ENCODE results near the gene DRG2.

Gene DRG2

DNA sequence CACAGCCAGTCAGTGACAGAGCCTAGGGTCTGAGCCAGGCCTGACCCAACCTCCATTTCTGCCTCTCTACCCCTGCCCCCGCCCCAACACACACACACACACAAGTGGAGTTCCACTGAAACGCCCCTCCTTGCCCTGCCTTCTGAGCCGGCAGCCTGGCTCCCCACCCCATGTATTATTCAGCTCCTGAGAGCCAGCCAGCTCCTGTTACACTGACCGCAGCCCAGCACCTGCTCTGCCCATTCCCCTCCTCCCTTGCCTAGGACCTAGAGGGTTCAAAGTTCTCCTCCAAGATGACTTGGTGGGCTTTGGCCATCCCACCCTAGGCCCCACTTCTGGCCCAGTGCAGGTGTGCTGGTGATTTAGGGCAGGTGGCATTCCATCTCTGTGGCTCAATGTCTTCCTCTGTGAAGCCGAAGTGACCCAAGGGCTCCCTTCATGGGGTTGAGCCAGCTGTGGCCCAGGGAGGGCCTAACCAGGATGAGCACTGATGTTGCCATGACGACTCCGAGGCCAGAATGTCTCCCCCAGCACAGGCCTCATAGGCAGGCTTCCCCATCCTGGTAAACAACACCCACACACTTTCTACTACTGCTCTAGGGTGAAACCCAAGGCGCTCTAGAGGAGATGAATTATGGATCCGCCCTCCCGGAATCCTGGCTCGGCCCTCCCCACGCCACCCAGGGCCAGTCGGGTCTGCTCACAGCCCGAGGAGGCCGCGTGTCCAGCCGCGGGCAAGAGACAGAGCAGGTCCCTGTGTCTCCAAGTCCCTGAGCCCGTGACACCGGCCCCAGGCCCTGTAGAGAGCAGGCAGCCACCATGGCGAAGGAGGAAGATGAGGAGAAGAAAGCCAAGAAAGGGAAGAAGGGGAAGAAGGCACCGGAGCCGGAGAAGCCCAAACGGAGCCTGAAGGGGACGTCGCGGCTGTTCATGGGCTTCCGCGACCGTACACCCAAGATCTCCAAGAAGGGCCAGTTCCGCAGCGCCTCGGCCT lies 30.5 kb downstream of the DRG2 start:
- DNase-seq = no peak

- DNase-seq = no peak
Observed at GRCh38 chr17:18119166-18119745, 31.5 kb downstream of the DRG2 start.

DNA sequence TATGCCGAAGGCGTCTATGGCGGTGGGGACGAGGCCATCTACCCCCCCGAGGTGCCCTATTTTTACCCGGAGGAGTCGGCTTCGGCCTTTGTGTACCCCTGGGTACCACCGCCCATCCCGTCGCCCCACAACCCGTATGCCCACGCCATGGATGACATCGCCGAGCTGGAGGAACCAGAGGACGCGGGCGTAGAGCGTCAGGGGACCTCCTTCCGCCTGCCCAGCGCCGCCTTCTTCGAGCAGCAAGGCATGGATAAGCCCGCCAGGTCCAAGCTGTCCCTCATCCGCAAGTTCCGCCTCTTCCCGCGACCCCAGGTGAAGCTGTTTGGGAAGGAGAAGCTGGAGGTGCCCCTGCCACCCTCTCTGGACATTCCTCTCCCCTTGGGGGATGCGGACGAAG lies 32.2 kb downstream of the DRG2 start:
- DNase-seq = no peak

DNA sequence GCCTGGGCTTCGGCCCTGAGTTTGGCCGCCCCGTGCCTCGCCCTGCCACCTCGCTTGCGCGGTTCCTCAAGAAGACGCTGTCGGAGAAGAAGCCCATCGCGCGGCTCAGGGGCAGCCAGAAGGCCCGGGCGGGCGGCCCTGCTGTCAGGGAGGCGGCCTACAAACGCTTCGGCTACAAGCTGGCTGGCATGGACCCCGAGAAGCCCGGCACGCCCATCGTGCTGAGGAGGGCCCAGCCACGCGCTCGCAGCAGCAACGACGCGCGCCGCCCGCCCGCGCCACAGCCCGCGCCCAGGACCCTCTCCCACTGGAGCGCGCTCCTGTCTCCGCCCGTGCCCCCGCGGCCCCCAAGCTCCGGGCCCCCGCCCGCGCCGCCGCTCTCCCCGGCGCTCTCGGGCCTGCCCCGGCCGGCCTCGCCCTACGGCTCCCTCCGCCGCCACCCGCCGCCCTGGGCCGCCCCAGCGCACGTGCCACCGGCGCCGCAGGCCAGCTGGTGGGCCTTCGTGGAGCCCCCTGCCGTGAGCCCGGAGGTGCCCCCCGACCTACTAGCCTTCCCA lies 32.8 kb downstream of the DRG2 start:
- DNase-seq = no peak

DNA sequence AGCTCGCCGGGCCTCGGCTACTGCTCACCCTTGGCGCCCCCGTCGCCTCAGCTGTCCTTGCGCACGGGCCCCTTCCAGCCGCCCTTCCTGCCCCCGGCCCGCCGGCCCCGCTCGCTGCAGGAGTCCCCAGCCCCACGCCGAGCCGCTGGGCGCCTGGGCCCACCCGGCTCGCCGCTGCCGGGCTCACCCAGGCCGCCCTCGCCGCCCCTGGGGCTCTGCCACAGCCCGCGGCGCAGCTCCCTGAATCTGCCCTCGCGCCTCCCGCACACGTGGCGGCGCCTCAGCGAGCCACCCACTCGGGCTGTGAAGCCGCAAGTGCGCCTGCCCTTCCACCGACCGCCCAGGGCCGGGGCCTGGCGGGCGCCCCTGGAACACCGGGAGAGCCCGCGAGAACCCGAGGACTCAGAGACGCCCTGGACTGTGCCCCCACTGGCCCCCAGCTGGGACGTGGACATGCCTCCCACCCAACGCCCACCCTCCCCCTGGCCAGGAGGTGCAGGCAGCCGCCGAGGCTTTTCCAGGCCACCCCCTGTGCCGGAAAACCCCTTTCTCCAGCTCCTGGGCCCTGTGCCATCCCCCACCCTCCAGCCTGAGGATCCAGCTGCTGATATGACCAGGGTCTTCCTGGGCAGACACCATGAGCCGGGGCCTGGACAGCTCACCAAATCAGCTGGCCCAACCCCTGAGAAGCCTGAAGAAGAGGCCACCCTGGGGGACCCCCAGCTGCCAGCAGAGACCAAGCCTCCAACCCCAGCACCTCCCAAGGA lies 33.6 kb downstream of the DRG2 start:
- DNase-seq = no peak

- no peak for DNase-seq
Observed at GRCh38 chr17:18122990-18123753, 35.4 kb downstream of the DRG2 start.

DNA sequence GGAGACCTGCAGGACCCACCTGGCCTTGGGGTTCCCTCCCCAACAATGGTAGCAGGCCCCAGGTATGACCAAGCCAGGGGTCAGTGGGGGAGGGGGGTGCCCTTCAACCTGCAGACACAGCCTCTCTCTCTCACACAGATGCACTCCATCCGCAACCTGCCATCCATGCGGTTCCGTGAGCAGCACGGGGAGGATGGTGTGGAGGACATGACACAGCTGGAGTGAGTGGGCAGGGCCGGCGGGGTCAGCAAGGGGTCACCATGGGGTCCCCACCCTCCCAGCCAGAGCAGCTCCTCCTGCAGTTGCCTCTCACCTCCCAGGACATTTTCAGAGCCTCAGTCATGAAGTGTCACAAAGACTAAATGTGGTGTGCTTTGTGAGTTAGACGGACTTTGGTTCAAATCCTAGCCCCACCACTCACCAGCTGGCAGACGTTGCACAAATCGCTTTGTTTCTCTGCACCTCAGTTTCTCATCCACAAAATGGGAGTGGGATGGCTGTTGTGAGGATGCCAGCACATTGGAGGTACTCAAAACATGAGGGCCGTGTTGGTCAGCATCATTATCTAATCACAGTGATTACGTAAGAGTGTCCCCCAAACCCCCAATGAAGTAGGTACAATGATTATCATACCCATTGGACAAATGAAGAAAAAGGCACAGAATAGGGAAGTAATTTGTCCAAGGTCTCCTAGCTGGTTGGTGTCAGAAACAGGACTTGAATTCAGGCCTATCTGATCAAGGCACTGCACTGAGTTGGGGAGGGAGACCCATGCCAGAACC lies 36.8 kb downstream of the DRG2 start:
- DNase-seq = no peak

GRCh38 chr17:18129041-18129502 lies 41.3 kb downstream of the DRG2 start:
- no peak for DNase-seq

DNA sequence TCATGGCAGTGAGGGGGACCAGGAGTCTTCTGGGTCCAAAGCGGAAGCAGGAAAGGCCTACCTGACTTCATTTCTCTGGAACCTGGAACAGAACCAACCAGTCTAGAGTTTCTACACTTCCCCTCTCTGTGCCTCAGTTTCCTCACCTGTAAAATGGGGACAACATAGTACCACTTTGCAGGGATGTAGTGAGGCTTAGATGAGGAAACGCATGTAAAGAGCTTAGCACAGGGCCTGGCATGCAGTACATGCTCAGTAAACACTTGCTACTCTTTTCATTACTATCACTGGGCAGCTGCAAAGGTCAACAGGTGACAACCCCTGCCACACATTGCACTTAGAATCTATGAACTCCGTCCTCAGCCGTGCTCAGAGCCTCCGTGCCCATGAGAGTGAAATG lies 45.0 kb downstream of the DRG2 start:
- no peak for DNase-seq

GRCh38 chr17:18136357-18136756 lies 48.6 kb downstream of the DRG2 start:
- no peak for DNase-seq

GRCh38 chr17:18138065-18138749 lies 50.5 kb downstream of the DRG2 start:
- no peak for DNase-seq

GRCh38 chr17:18139092-18139491 lies 51.3 kb downstream of the DRG2 start:
- no peak for DNase-seq

DNA sequence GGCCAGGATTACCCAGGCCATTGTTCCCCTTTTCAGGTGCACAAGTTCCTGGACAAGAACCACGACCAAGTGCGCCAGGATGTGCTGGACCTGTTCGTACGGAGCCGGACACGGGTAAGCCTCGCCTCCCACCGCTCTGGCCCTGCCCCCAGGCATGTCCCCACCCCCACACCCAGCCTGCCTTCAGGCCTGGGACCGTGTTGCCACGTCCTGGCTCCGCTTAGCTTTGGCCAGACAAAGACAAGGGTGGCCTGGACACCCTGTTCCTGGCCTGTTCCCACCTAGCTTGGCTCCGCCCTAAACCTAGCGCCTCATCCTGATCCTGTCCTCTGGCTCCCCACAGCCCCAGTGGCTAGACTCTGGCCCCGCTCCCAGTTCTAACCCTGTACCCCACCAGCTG lies 51.8 kb downstream of the DRG2 start:
- no peak for DNase-seq

- DNase-seq = no peak
Observed at GRCh38 chr17:18139949-18140348, 52.2 kb downstream of the DRG2 start.

DNA sequence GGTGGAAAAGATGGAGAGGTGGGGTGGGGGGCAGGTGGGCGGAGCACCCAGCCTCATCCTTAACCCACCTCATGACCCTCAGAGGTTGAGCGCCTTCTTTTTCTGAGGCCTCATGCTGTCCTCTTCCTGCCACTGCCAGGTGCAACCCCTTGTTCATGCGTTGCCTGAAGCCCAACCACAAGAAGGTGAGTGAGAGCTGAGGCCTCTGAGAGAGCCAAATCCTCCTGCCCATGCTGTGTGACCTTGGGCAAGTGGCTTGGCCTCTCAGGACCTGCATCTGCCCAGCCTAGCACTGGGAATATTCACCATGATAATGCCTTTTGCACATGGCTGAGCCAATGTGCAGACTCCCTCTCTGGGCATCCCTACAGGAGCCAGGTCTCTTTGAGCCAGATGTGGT lies 52.9 kb downstream of the DRG2 start:
- no peak for DNase-seq

DNA sequence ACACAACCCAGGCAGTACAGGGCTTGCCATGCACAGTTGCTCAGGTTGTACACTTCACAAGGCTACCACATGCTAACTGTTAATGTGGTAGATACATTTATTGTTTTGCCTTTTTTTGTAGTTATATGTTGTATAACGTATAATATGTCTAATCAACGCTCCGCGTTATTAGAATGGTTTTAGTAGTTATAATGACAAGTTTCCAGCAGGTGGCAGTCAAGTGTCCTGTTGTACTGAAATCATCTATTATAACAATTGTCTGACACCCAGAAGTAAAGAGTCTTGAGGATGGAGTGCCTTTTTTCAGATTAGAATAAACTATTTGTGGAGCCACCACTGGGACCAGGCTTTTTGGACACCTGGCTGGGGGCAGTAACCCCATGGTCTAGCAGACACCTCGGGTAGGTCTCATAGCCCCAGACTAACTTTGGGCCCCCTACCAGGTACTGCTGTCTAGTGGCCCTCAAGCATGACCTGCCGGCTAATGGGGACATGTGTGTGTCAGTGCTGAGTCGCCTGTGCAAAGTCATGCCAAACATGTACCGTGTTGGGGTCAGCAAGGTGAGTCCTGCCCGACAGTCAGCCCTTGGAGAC lies 53.6 kb downstream of the DRG2 start:
- no peak for DNase-seq

DNA sequence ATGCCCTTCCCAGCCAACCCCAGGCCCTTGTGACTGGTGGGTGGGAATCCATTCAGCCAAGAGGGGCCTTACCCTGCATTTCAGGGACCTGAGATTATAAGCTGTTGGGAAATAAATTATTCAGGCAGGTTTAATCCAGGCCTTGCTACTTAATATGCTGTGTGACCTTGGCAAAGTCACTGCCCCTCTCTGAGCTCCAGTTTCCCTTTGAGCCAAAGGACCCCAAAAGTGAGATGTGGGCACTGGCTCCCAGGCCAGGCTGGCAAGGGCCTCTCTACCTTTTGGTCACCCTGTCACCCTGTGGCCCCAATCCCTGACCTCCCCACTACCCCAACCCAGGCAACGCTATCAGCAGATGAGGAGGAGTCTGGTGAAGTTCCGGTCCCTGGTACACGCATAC lies 54.7 kb downstream of the DRG2 start:
- DNase-seq = no peak

DNA sequence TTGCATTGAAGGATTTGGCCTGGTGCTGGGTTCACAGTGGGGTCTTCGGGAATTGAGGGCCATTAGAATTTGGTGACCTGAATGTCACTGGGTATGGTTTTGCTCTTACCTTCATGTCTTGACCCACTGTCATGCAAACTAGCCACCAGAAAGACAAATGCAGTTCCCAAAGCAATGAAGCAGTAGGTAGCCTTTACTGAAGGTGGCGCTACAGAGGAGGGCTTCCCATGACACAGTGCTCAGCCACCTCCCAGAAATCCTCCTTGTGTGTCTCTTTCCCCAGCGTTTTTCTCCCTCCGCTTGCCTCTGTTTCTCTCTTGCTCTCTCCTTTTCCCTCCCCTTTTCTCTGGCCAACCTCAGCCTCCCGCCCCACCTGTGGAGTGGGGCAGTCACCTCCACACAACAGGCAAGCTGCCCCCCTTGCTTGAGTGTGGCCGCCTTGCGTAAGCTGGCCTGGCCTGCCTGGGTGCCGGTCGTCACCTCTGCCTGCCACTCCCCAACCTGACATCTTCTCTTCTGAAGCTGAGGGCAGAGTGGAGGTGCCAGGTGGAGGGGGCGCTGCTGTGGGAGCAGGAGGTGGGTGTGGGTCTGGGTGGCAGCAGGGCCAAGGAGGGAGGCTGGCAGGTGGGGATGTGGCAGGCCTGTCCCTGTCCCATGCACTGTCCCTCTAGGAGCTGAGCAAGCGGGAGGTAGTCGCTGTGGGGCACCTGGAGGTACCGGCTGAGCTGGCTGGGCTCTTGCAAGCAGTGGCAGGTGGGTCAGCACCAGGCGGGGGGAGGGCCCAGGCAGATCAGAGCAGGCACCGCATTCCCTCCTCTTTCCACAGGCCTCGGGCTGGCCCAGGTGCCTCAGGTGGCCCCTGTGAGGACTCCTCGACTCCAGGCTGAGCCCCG lies 55.5 kb downstream of the DRG2 start:
- no peak for DNase-seq

DNA sequence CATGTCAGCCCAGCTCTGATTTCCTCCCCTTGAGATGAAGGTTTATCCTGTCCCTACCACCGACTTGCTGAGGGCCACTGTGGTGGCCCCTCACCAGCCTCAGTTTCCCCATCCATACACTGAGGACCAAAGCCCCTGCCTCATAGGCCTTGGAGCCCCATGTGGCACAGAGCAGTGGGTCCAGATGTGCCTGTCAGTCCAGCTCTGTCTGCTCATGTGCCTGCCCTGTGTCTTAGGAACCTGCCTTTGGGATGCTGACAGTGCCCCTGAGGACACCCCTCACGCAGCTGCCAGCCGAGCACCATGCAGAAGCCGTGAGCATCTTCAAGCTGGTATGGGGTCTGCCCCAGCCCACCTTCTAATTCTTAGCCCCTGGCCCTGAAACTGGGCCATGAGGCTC lies 56.5 kb downstream of the DRG2 start:
- no peak for DNase-seq

Measured in activated CD4-positive, alpha-beta T cell treated with anti-CD3 and anti-CD28 coated beads, Interleukin-2, amount 50 U/mL, for 4 hours (primary cell).